H9 (cell line): Measurements from ENCODE around the gene TSC2. TPM values are rescaled to one million over a fixed set of nuclear protein-coding genes. Genes with fewer than 3 reads are reported as not detected.

Experiments
- DNase-seq: peaks from one replicate; pipeline ENCODE4 v3.0.0-alpha.2; 2017
- H2AFZ ChIP-seq: one replicate; pipeline ENCODE4 v1.6.1; 2013; ENCODE audit warnings: mild to moderate bottlenecking, low read length, control low read depth, moderate library complexity
- H2AK5ac ChIP-seq: 2 replicates; pipeline ENCODE4 v1.6.1; 2013; ENCODE audit warnings: low read length, control low read depth, mixed read lengths; ENCODE audit not compliant: insufficient read length
- H2BK120ac ChIP-seq: one replicate; pipeline ENCODE4 v1.6.1; 2013; ENCODE audit warnings: low read depth, mild to moderate bottlenecking, low read length, control low read depth, inconsistent platforms; ENCODE audit not compliant: poor library complexity, severe bottlenecking
- H2BK12ac ChIP-seq: 2 replicates; pipeline ENCODE4 v1.6.1; 2013; ENCODE audit warnings: low read length, control low read depth, mixed read lengths, low read depth; ENCODE audit not compliant: insufficient read length
- H2BK15ac ChIP-seq: 2 replicates; pipeline ENCODE4 v1.6.1; 2013; ENCODE audit warnings: low read depth, low read length, control low read depth
- H2BK20ac ChIP-seq: one replicate; pipeline ENCODE4 v1.6.1; 2013; ENCODE audit warnings: low read depth, mild to moderate bottlenecking, low read length, control low read depth, inconsistent platforms; ENCODE audit not compliant: poor library complexity, severe bottlenecking
- H2BK5ac ChIP-seq: 2 replicates; pipeline ENCODE4 v1.6.1; 2013; ENCODE audit warnings: low read length, control low read depth, mixed read lengths; ENCODE audit not compliant: insufficient read length
- H3K14ac ChIP-seq: 2 replicates; pipeline ENCODE4 v1.6.1; 2013; ENCODE audit warnings: low read length, control low read depth; ENCODE audit not compliant: insufficient read depth
- H3K18ac ChIP-seq: 2 replicates; pipeline ENCODE4 v1.6.1; 2013; ENCODE audit warnings: low read depth, mild to moderate bottlenecking, mixed read lengths, low read length, control low read depth; ENCODE audit not compliant: insufficient read length
- H3K23ac ChIP-seq: 2 replicates; pipeline ENCODE4 v1.6.1; 2013; ENCODE audit warnings: low read length, control low read depth, mixed read lengths, low read depth; ENCODE audit not compliant: insufficient read length
- H3K23me2 ChIP-seq: 2 replicates; pipeline ENCODE4 v1.6.1; 2013; ENCODE audit warnings: low read depth, mild to moderate bottlenecking, mixed read lengths, low read length, control low read depth; ENCODE audit not compliant: insufficient read length, poor library complexity, severe bottlenecking
- H3K27ac ChIP-seq: 2 replicates; pipeline ENCODE4 v1.5.1; 2013; ENCODE audit warnings: low read length, control low read depth, mixed read lengths, low read depth; ENCODE audit not compliant: insufficient read length
- H3K27me3 ChIP-seq: 2 replicates; pipeline ENCODE4 v1.6.1; 2013; ENCODE audit warnings: low read length, control low read depth, inconsistent platforms; ENCODE audit not compliant: insufficient read depth
- H3K4ac ChIP-seq: 2 replicates; pipeline ENCODE4 v1.6.1; 2013; ENCODE audit warnings: low read depth, mild to moderate bottlenecking, control low read depth, inconsistent platforms, low read length, moderate library complexity
- H3K4me1 ChIP-seq: 2 replicates; pipeline ENCODE4 v1.6.1; 2013; ENCODE audit warnings: low read length, control low read depth, inconsistent platforms; ENCODE audit not compliant: insufficient read depth
- H3K4me2 ChIP-seq: 2 replicates; pipeline ENCODE4 v1.6.1; 2013; ENCODE audit warnings: low read length, control low read depth, mixed read lengths; ENCODE audit not compliant: insufficient read length, insufficient read depth
- H3K56ac ChIP-seq: 2 replicates; pipeline ENCODE4 v1.6.1; 2013; ENCODE audit warnings: low read depth, mild to moderate bottlenecking, mixed read lengths, low read length, control low read depth; ENCODE audit not compliant: insufficient read length
- H3K79me1 ChIP-seq: 2 replicates; pipeline ENCODE4 v1.6.1; 2013; ENCODE audit warnings: low read depth, mild to moderate bottlenecking, moderate library complexity, low read length, control low read depth, inconsistent platforms; ENCODE audit not compliant: insufficient read depth, poor library complexity, severe bottlenecking
- H3K79me2 ChIP-seq: 2 replicates; pipeline ENCODE4 v1.6.1; 2013; ENCODE audit warnings: low read length, control low read depth, inconsistent platforms; ENCODE audit not compliant: insufficient read depth
- H3K9ac ChIP-seq: 2 replicates; pipeline ENCODE4 v1.6.1; 2013; ENCODE audit warnings: low read length, control low read depth, mixed read lengths; ENCODE audit not compliant: insufficient read length; ENCODE audit errors: extremely low read depth
- H3K9me3 ChIP-seq: one replicate; pipeline ENCODE4 v1.6.1; 2013; ENCODE audit warnings: low read depth, low read length, inconsistent platforms; ENCODE audit not compliant: control insufficient read depth
- H3T11ph ChIP-seq: one replicate; pipeline ENCODE4 v1.6.1; 2013; ENCODE audit warnings: mild to moderate bottlenecking, low read length, control low read depth, inconsistent platforms
- H4K20me1 ChIP-seq: one replicate; pipeline ENCODE4 v1.6.1; 2013; ENCODE audit not compliant: control insufficient read depth, insufficient read length, insufficient read depth
- H4K5ac ChIP-seq: 2 replicates; pipeline ENCODE4 v1.6.1; 2013; ENCODE audit warnings: low read depth, mild to moderate bottlenecking, mixed read lengths, low read length, control low read depth; ENCODE audit not compliant: insufficient read length
- H4K8ac ChIP-seq: replicated peaks from 2 replicates; pipeline ENCODE4 v1.6.1; 2013; ENCODE audit warnings: low read length, control low read depth, mixed read lengths, low read depth; ENCODE audit not compliant: insufficient read length
- H4K91ac ChIP-seq: 2 replicates; pipeline ENCODE4 v1.6.1; 2013; ENCODE audit warnings: low read depth, mild to moderate bottlenecking, moderate library complexity, mixed read lengths, low read length, control low read depth; ENCODE audit not compliant: insufficient read length
- H3K27ac Mint-ChIP-seq, 3 experiments: 2 replicates in 2 of 3; 3 replicates in 1 of 3; pipeline ENCODE4 v1.8.0; 2020 to 2021; ENCODE audit warnings: mixed read lengths in 3 of 3, mild to moderate bottlenecking in 1 of 3, moderate library complexity in 1 of 3
- H3K27me3 Mint-ChIP-seq: 2 replicates; pipeline ENCODE4 v1.8.0; 2021; ENCODE audit warnings: low read depth, mild to moderate bottlenecking, moderate library complexity, mixed read lengths
- H3K36me3 Mint-ChIP-seq, 3 experiments: 2 replicates in 2 of 3; 3 replicates in 1 of 3; pipeline ENCODE4 v1.8.0; 2020 to 2021; ENCODE audit warnings: low read depth in 3 of 3, mixed read lengths in 3 of 3; ENCODE audit not compliant: insufficient read depth in 1 of 3
- H3K4me1 Mint-ChIP-seq, 2 experiments: 2 replicates each; pipeline ENCODE4 v1.8.0; 2020; ENCODE audit warnings: mixed read lengths in 2 of 2
- H3K4me3 Mint-ChIP-seq, 2 experiments: 2 replicates in 1 of 2; 3 replicates in 1 of 2; pipeline ENCODE4 v1.8.0; 2020 to 2021; ENCODE audit warnings: mild to moderate bottlenecking in 2 of 2, mixed read lengths in 2 of 2, moderate library complexity in 1 of 2
- H3K9me3 Mint-ChIP-seq, 2 experiments: 2 replicates in 1 of 2; 3 replicates in 1 of 2; pipeline ENCODE4 v1.8.0; 2020; ENCODE audit warnings: mild to moderate bottlenecking in 2 of 2, mixed read lengths in 2 of 2, moderate library complexity in 1 of 2
- CTCF ChIP-seq: fragments of 200-600 bp; sonication (generic); conservative IDR thresholded peaks from 3 replicates; pipeline ENCODE4 v1.8.0; 2021; ENCODE audit warnings: antibody characterized with exemption, mild to moderate bottlenecking
- WGBS: extraction: QIAGEN DNeasy Blood & Tissue Kit; methylation state at CpG from one replicate; pipeline ENCODE4 v1.1.7; 2013; ENCODE audit warnings: missing lambda C conversion rate, low lambda C conversion rate, mixed read lengths; ENCODE audit not compliant: insufficient read length; ENCODE audit errors: extremely low coverage; 5-methylcytosine and 5-hydroxymethylcytosine counted together
- total RNA-seq: library from RNA; stranded (reverse); gene quantifications from 2 replicates; pipeline ENCODE4 v1.2.1, GENCODE V29; 2021

TSC2 gene
- total RNA-seq, 1 experiment from 2014 or later: 122 TPM

GRCh38 chr16:2031081-2031577, 16.7 kb upstream of the TSC2 start:
- H3K4me1 Mint-ChIP-seq: peaks cover 7% of the 10 kb centered on the region in 2 experiments; a peak in 2 of 4 replicates
- Histone ChIP-seq H2BK15ac (no peak overlapping the region), H2BK12ac (no peak overlapping the region), H3K27me3 (peaks cover 5% of the 10 kb centered on the region; the same call in 1 of the 2 replicates), H3K9ac (no peak overlapping the region), H2BK120ac (no peak overlapping the region), H3K56ac (no peak overlapping the region), H4K8ac (no peak overlapping the region), H3K23ac (no peak overlapping the region), H2AK5ac (no peak overlapping the region), H4K5ac (no peak overlapping the region), H3T11ph (no peak overlapping the region), H3K4ac (no peak overlapping the region), H2AFZ (no peak overlapping the region), H3K4me1 (no peaks in the 10 kb centered on the region), H3K4me2 (no peak overlapping the region), H4K20me1 (no peaks in the 10 kb centered on the region), H3K23me2 (peaks cover 3% of the 10 kb centered on the region), H3K14ac (no peak overlapping the region; the same call in 1 of the 2 replicates), H2BK20ac (no peak overlapping the region), H2BK5ac (no peak overlapping the region), H3K79me1 (no peaks in the 10 kb centered on the region), H3K9me3 (no peaks in the 10 kb centered on the region), H3K27ac (no peak overlapping the region), H3K79me2 (no peaks in the 10 kb centered on the region), H3K18ac (no peak overlapping the region), H4K91ac (no peak overlapping the region)
- H3K27ac Mint-ChIP-seq: no peak overlapping the region
- no peak for TF ChIP-seq CTCF
- H3K36me3 Mint-ChIP-seq: no peaks in the 10 kb centered on the region
- peaks cover 12% of the 10 kb centered on the region for H3K27me3 Mint-ChIP-seq
- no peak for DNase-seq
- H3K9me3 Mint-ChIP-seq: no peaks in the 10 kb centered on the region
- no CpG with 5 or more reads among the region's 11 CpGs for WGBS
- H3K4me3 Mint-ChIP-seq: no peak overlapping the region
